Measurements from ENCODE around the gene CD300E. TPM values are rescaled to one million over a fixed set of nuclear protein-coding genes. Genes with fewer than 3 reads are reported as not detected.

The CD300E gene
- total RNA-seq, 1 experiment from 2014 or later = not detected

- no peak for ATAC-seq
- H3K27ac ChIP-seq (ENCODE audit: low read depth, low read length) = no peak overlapping the region
- H3K9me2 ChIP-seq (ENCODE audit: insufficient read depth) = no peaks in the 10 kb centered on the region
- no peaks in the 10 kb centered on the region for H3K36me3 ChIP-seq (ENCODE audit: control insufficient read depth in 1 of 2, insufficient read depth in 2 of 2, low read length in 2 of 2)
- TF ChIP-seq EZH2phosphoT487 (IDR thresholded peaks at IDR 0.05; ENCODE audit: borderline replicate concordance) (no peak), CBX3 (IDR thresholded peaks at IDR 0.05; ENCODE audit: low read depth) (0 out of 2 replicates have a peak, but pooled peaks have one; percentile 31)
- H3K9ac ChIP-seq (ENCODE audit: low read length) = no peak overlapping the region
- ChIA-PET CTCF (interaction anchor here (3.2 kb wide), 1 partner anchor 18 kb away, joined by 10 read pairs; no protein-coding TSS in a partner anchor), RAD21 (ENCODE audit: low non-redundant PET in 1 of 2, low total read pairs in 2 of 2, uncharacterized antibody in 2 of 2, unreplicated experiment in 2 of 2) (no interaction called here), POLR2A (no interaction called here)
- H3K79me2 ChIP-seq (ENCODE audit: insufficient read depth, low read length) = no peaks in the 10 kb centered on the region
- no peak overlapping the region for H3K4me2 ChIP-seq (ENCODE audit: low read length)
- H3K27me3 ChIP-seq (ENCODE audit: insufficient read depth, low read length) = peaks cover 28% of the 10 kb centered on the region; the same call in 1 of the 2 replicates
- no peak overlapping the region for H2AFZ ChIP-seq (ENCODE audit: low read depth, low read length, poor library complexity, severe bottlenecking)
- no TSS peak for BruUV-seq (replicated peaks)
- no peak for DNase-seq (ENCODE audit: low read depth, low spot score)
- no peaks in the 10 kb centered on the region for H4K20me1 ChIP-seq (ENCODE audit: insufficient read depth)
- intact Hi-C loops (cut with micrococcal nuclease) = no loop called here
- no peaks in the 10 kb centered on the region for H3K9me3 ChIP-seq (ENCODE audit: control insufficient read depth in 1 of 2, insufficient read depth in 1 of 2, low read depth in 1 of 2, low read length in 2 of 2)
- no peaks in the 10 kb centered on the region for H3K4me1 ChIP-seq (ENCODE audit: control insufficient read depth in 1 of 2, insufficient read depth in 2 of 2, low read length in 2 of 2)
- H3K4me3 ChIP-seq (replicated peaks in 1 of 2; ENCODE audit: low read depth in 1 of 2, low read length in 2 of 2) = no peak overlapping the region
Measured at GRCh38 chr17:74584292-74585060, 39.1 kb downstream of the CD300E start.

- CTCF ChIA-PET = interaction anchor here (1.6 kb wide), 1 partner anchor 11 kb away, joined by 5 read pairs; no protein-coding TSS in a partner anchor
- TF ChIP-seq RAD21 (IDR thresholded peaks at IDR 0.05; ENCODE audit: low read depth) (no peak), TCF7L2 (IDR thresholded peaks at IDR 0.05; ENCODE audit: borderline replicate concordance, extremely low read depth, insufficient read depth, insufficient read length) (no peak), CEBPB (IDR thresholded peaks at IDR 0.05; ENCODE audit: low read depth) (no peak), EZH2 (IDR thresholded peaks at IDR 0.05) (no peak), CTCF (IDR thresholded peaks at IDR 0.05 in 2 of 3, conservative IDR thresholded peaks at IDR 0.05 in 1 of 3; ENCODE audit: borderline replicate concordance in 1 of 3, insufficient read depth in 1 of 3, low read depth in 2 of 3, low read length in 2 of 3) (no peak), ZNF274 (IDR thresholded peaks at IDR 0.05; ENCODE audit: low read depth, low read length) (no peak)
- H3K9me2 ChIP-seq (ENCODE audit: insufficient read depth) = no peaks in the 10 kb centered on the region
- H3K79me2 ChIP-seq (ENCODE audit: insufficient read depth, low read length) = no peaks in the 10 kb centered on the region
- H3K9ac ChIP-seq (ENCODE audit: low read length) = no peak overlapping the region
- H3K36me3 ChIP-seq (ENCODE audit: control insufficient read depth in 1 of 2, insufficient read depth in 2 of 2, low read length in 2 of 2) = no peaks in the 10 kb centered on the region
- no peaks in the 10 kb centered on the region for H3K9me3 ChIP-seq (ENCODE audit: control insufficient read depth in 1 of 2, insufficient read depth in 1 of 2, low read depth in 1 of 2, low read length in 2 of 2)
- ATAC-seq (no peak), DNase-seq (ENCODE audit: low read depth, low spot score) (no peak)
- BruUV-seq (replicated peaks) = no TSS peak
- intact Hi-C loops (cut with micrococcal nuclease) = no loop called here
- no peaks in the 10 kb centered on the region for H4K20me1 ChIP-seq (ENCODE audit: insufficient read depth)
- no peak overlapping the region for H3K27ac ChIP-seq (ENCODE audit: low read depth, low read length)
- POLR2A ChIA-PET = no interaction called here
- H3K27me3 ChIP-seq (ENCODE audit: insufficient read depth, low read length) = peaks cover 25% of the 10 kb centered on the region; the same call in 1 of the 2 replicates
- no peak overlapping the region for H3K4me2 ChIP-seq (ENCODE audit: low read length)
- H3K4me1 ChIP-seq (ENCODE audit: control insufficient read depth in 1 of 2, insufficient read depth in 2 of 2, low read length in 2 of 2) = no peaks in the 10 kb centered on the region
- H3K4me3 ChIP-seq (replicated peaks in 1 of 2; ENCODE audit: low read depth in 1 of 2, low read length in 2 of 2) = no peak overlapping the region
- H2AFZ ChIP-seq (ENCODE audit: low read depth, low read length, poor library complexity, severe bottlenecking) = no peak overlapping the region
- RAD21 ChIA-PET (ENCODE audit: low non-redundant PET in 1 of 2, low total read pairs in 2 of 2, uncharacterized antibody in 2 of 2, unreplicated experiment in 2 of 2) = no interaction called here
Measured at GRCh38 chr17:74582633-74583032, 40.9 kb downstream of the CD300E start.

Measured in HCT116 (cell line).